ENCODE results near the gene EPB41.

EPB41 gene

DNA sequence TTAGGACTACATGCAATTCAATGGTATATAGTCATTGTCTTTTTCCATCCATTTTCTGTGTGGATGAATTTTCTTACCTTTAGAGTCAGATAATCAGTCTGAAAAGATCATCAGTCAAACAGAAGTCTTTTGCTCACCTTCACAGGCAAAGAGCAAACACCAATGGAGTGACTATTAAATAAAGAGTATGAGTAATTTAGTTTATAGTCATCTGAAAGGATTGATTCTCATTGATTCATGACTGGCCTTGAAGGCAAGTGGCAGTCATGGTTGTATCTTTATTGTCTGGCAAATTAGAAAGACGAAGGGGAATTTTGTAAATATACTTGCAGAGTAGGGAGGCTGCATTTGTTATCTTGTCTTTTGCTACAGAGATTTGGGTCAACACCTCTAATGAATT lies 89.9 kb downstream of the EPB41 start:
- DNase-seq (ENCODE audit: low spot score) = no peak
- no peak for TF ChIP-seq CTCF (IDR thresholded peaks at IDR 0.05; ENCODE audit: borderline replicate concordance, control extremely low read depth, extremely low read depth, insufficient read depth, missing control alignments)
- in situ Hi-C loops (cut with MboI; ENCODE audit: low sequenced_read_pairs, unreplicated experiment) = no loop called here

- in situ Hi-C loops (cut with MboI; ENCODE audit: low sequenced_read_pairs, unreplicated experiment) = no loop called here
- TF ChIP-seq CTCF (IDR thresholded peaks at IDR 0.05; ENCODE audit: borderline replicate concordance, control extremely low read depth, extremely low read depth, insufficient read depth, missing control alignments) = no peak
Observed at GRCh38 chr1:29004798-29005197, 90.4 kb downstream of the EPB41 start.

GRCh38 chr1:29011775-29012174 lies 97.4 kb downstream of the EPB41 start:
- no peak for TF ChIP-seq CTCF (IDR thresholded peaks at IDR 0.05; ENCODE audit: borderline replicate concordance, control extremely low read depth, extremely low read depth, insufficient read depth, missing control alignments)
- in situ Hi-C loops (cut with MboI; ENCODE audit: low sequenced_read_pairs, unreplicated experiment) = no loop called here
- no peak for DNase-seq (ENCODE audit: low spot score)

More at GRCh38 chr1:29004798-29005197, 90.4 kb downstream of the EPB41 start:
- no peak for DNase-seq (ENCODE audit: low spot score)

DNA sequence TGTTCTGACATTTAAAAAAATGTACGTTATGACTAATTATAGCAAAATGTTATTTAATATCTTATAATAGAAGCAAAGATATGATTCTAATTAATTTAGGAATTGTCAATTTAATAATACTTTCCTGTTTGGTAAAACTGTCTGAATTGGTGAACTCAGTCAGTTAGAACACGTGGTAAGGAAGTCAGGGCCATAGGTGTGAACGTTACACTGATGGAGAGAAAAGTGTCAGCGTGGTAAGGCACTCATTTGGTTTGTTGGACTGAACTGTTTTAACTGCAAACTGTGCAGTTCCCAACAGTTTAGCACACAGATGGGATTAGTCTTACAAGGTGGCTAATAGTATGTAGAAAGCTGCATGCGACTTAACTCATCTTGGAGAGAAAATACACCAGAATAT lies 102.9 kb downstream of the EPB41 start:
- TF ChIP-seq CTCF (IDR thresholded peaks at IDR 0.05; ENCODE audit: borderline replicate concordance, control extremely low read depth, extremely low read depth, insufficient read depth, missing control alignments) = no peak
- in situ Hi-C loops (cut with MboI; ENCODE audit: low sequenced_read_pairs, unreplicated experiment) = no loop called here

GRCh38 chr1:29017975-29018712 lies 103.8 kb downstream of the EPB41 start:
- TF ChIP-seq CTCF (IDR thresholded peaks at IDR 0.05; ENCODE audit: borderline replicate concordance, control extremely low read depth, extremely low read depth, insufficient read depth, missing control alignments) = no peak
- no peak for DNase-seq (ENCODE audit: low spot score)
- in situ Hi-C loops (cut with MboI; ENCODE audit: low sequenced_read_pairs, unreplicated experiment) = no loop called here

More for the DNA sequence above, 102.9 kb downstream of the EPB41 start:
- DNase-seq (ENCODE audit: low spot score) = no peak

GRCh38 chr1:29022620-29023019 lies 108.3 kb downstream of the EPB41 start:
- no peak for TF ChIP-seq CTCF (IDR thresholded peaks at IDR 0.05; ENCODE audit: borderline replicate concordance, control extremely low read depth, extremely low read depth, insufficient read depth, missing control alignments)
- no peak for DNase-seq (ENCODE audit: low spot score)
- in situ Hi-C loops (cut with MboI; ENCODE audit: low sequenced_read_pairs, unreplicated experiment) = no loop called here

Data from GM13976 (cell line).